Neural progenitor cell (in vitro differentiated cells): Measurements from ENCODE around the gene NPTX1.

ENCODE experiments used
- CTCF ChIP-seq: fragments of 200-600 bp; sonication (generic); IDR thresholded peaks from 2 replicates; pipeline ENCODE4 v1.5.1; 2017; ENCODE audit warnings: antibody characterized with exemption, mild to moderate bottlenecking
- EZH2 ChIP-seq: fragments of 200-600 bp; sonication (generic); IDR thresholded peaks from 2 replicates; pipeline ENCODE4 v1.6.1; 2017; ENCODE audit warnings: antibody characterized with exemption, mild to moderate bottlenecking, moderate library complexity

- TF ChIP-seq CTCF (no peak), EZH2 (no peak)
Measured at GRCh38 chr17:80471922-80472321, 4.5 kb downstream of the NPTX1 start.
